Skeletal muscle tissue (tissue), 4 donors: ENCODE data around the gene GRID1. TPM values are rescaled to one million over a fixed set of nuclear protein-coding genes. Genes with fewer than 3 reads are reported as not detected.

Experiments
- H3K27ac ChIP-seq: one replicate; pipeline ENCODE4 v1.7.0; 2013; ENCODE audit warnings: mild to moderate bottlenecking, low read depth, low read length, inconsistent platforms
- H3K27me3 ChIP-seq, 3 donors: one replicate each; pipeline ENCODE4 v1.7.0; 2013; ENCODE audit warnings: low read length in 3 of 3; ENCODE audit not compliant: control insufficient read depth in 3 of 3, insufficient read depth in 3 of 3
- H3K36me3 ChIP-seq, 3 donors: one replicate each; pipeline ENCODE4 v1.7.0; 2013; ENCODE audit warnings: low read length in 3 of 3; ENCODE audit not compliant: control insufficient read depth in 3 of 3, insufficient read depth in 3 of 3
- H3K4me1 ChIP-seq, 3 donors: one replicate each; pipeline ENCODE4 v1.7.0; 2013; ENCODE audit warnings: low read length in 3 of 3, mild to moderate bottlenecking in 3 of 3; ENCODE audit not compliant: control insufficient read depth in 3 of 3, insufficient read depth in 3 of 3
- H3K4me3 ChIP-seq, 3 donors: one replicate each; pipeline ENCODE4 v1.7.0; 2013; ENCODE audit warnings: low read length in 3 of 3
- H3K9ac ChIP-seq, 3 donors: one replicate each; pipeline ENCODE4 v1.7.0; 2013; ENCODE audit warnings: low read length in 3 of 3, mild to moderate bottlenecking in 3 of 3, moderate library complexity in 2 of 3, low read depth in 1 of 3
- H3K9me3 ChIP-seq, 3 donors: one replicate each; pipeline ENCODE4 v1.7.0; 2013; ENCODE audit warnings: low read length in 3 of 3; ENCODE audit not compliant: control insufficient read depth in 3 of 3
- total RNA-seq: library from RNA; depleted of rRNA; stranded (reverse); fragments of >200 nt; gene quantifications from one replicate; pipeline ENCODE4 v1.2.3, GENCODE V29; 2014
- donor health status: Osteomylitis.

Gene GRID1
- total RNA-seq, 1 donor from 2014 or later: 2.1 TPM

DNA sequence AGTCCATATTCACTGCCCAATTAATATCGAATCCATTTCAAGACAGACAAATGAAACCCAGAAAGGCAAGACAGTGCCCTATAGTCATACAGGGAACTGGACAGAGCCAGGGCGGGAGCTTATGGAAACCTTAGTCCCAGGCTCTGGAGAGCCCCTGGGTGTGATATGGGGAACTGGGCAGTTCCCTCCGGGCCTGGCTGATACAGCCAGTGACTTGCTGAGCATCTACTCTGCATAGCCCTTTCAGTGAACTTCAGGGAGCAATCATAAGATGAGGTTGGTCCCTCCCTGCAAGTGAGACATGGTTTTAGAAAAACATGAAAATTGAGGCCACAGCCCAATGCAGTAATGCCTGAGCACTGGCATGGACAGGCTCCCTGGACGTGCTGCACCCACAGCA is 241.9 kb downstream of the GRID1 start:
- Histone ChIP-seq H3K36me3 (no peaks in the 10 kb centered on the region), H3K27ac (no peak overlapping the region), H3K4me1 (no peaks in the 10 kb centered on the region), H3K9ac (no peak overlapping the region), H3K9me3 (no peaks in the 10 kb centered on the region), H3K27me3 (peaks cover 0 to 4% (median 3%) of the 10 kb centered on the region in 3 donors), H3K4me3 (no peak overlapping the region)

DNA sequence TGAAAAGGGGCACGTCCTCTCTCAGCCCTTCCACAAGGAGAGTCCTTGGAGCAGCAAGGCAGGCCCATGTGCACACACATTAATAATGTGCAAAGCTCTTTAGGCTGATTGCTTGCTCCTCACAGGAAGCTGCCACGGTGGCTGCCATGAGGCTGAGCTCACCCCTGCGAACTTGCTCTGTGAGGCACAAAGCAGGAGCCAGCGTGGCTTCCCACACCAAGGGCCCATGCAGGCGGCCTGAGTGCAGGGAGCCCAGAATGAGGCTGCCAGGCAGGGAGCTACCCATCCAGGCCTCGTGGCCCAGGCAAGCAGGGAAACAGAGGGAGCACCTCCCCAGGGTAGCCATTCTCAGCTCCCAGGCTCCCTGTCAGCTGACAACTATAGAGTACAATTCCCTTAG is 242.9 kb downstream of the GRID1 start:
- no peaks in the 10 kb centered on the region for H3K4me1 ChIP-seq
- no peaks in the 10 kb centered on the region for H3K9me3 ChIP-seq
- peaks cover 0 to 4% (median 3%) of the 10 kb centered on the region in 3 donors for H3K27me3 ChIP-seq
- H3K36me3 ChIP-seq: no peaks in the 10 kb centered on the region
- H3K4me3 ChIP-seq: no peak overlapping the region
- no peak overlapping the region for H3K9ac ChIP-seq
- H3K27ac ChIP-seq: no peak overlapping the region

DNA sequence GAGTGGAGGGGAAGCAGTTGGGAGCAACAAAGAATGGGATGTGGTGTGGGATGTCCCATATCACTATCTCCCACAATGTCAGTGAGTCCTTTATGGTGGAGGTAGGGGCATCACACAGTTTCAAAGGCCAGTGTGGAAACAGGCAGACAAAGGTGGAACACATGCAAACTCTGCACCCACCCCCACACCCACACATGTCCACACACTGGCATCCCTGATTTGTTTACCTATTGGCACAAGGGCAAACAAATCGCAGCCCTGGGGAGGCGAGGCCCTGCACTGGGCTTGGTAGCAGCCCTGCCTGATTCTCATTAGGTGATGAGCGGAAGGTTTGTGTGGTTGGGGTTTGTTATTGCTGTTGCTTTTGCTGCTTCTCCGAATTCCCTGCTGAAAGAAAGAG is 243.3 kb downstream of the GRID1 start:
- Histone ChIP-seq H3K27ac (no peak overlapping the region), H3K9ac (no peak overlapping the region), H3K4me1 (no peaks in the 10 kb centered on the region), H3K27me3 (peaks cover 0 to 3% (median 3%) of the 10 kb centered on the region in 3 donors), H3K36me3 (no peaks in the 10 kb centered on the region), H3K9me3 (no peaks in the 10 kb centered on the region), H3K4me3 (no peak overlapping the region)

DNA sequence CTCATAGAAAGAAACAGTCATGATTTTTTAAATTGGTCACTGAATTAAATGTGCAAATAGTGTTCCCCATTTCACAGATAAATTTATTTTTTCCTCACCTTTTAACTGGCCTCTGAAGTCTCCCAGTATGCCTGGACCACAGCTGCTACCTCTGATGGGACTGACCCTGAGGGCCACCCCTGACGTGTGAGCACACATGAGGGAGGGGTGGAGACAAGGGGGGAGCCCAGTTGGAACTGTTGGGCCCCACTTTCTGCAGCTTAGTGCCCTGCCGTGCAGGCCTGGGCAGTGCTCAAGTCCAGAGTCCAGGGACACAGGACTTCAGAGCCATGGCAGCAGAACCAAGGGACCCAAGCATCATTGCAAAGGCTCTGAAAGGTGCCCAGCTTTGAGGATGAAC is 243.9 kb downstream of the GRID1 start:
- Histone ChIP-seq H3K9me3 (no peaks in the 10 kb centered on the region), H3K36me3 (no peaks in the 10 kb centered on the region), H3K4me3 (no peak overlapping the region), H3K4me1 (no peaks in the 10 kb centered on the region), H3K9ac (no peak overlapping the region), H3K27ac (no peak overlapping the region), H3K27me3 (peaks cover 0 to under 1% (median 0%) of the 10 kb centered on the region in 3 donors)

DNA sequence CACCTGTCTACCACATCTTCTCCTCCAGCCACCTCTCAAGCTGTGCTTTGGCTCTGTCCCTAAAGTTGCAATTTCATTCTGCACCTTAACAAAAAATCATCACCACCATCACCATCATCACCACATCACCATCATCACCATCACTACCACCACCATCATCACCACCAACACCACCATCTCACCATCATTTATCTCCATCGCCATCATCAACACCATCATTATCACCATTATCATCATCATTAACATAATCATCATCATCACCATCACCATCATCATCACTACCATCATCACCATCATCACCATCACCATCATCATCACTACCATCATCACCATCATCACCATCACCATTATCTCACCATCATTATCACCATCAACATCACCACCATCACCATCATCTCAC is 245.4 kb downstream of the GRID1 start:
- Histone ChIP-seq H3K27ac (no peak overlapping the region), H3K27me3 (no peaks in the 10 kb centered on the region), H3K36me3 (no peaks in the 10 kb centered on the region), H3K9ac (no peak overlapping the region), H3K4me3 (no peak overlapping the region), H3K4me1 (no peaks in the 10 kb centered on the region), H3K9me3 (no peaks in the 10 kb centered on the region)

DNA sequence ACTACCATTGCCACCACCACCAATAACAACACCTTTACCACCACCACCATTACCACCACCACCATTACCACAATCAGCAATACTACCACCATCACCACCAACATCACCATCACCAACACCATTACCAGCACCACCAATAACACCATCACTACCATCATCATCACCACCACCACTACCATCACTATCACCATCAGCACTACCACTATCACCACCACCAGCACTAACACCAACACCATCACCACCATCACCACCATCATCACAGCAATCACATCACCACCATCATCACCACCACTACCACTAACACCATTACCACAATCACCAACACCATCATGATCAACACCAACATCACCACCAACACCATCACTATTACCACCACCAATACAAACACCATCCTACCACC is 249.5 kb downstream of the GRID1 start:
- Histone ChIP-seq H3K27ac (no peak overlapping the region), H3K9me3 (no peaks in the 10 kb centered on the region), H3K36me3 (no peaks in the 10 kb centered on the region), H3K9ac (no peak overlapping the region), H3K4me3 (no peak overlapping the region), H3K27me3 (peaks cover 0 to 6% (median 5%) of the 10 kb centered on the region in 3 donors), H3K4me1 (no peaks in the 10 kb centered on the region)

DNA sequence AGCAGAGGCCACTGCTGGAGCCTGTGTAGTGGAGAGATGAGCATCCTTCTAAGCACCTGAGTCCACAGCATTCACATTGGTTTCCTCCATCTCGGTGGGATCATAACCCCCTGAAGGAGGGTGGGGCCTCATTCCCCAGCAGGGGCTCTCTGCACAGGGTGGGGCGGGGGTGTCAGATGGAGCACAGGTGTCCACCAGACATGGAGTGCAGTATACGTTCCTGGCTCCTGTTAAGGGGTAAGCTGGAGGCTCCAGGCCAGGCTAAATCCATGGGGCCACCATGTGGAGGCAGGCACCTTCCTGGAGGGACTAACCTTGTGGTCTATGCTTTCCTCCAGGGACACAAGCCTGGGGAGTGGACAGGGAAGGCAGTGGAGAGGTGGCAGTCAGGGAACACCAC is 252.6 kb downstream of the GRID1 start:
- Histone ChIP-seq H3K36me3 (no peaks in the 10 kb centered on the region), H3K9ac (no peak overlapping the region), H3K4me3 (no peak overlapping the region), H3K27ac (no peak overlapping the region), H3K4me1 (no peaks in the 10 kb centered on the region), H3K27me3 (peaks cover 0 to 6% (median 5%) of the 10 kb centered on the region in 3 donors), H3K9me3 (no peaks in the 10 kb centered on the region)

DNA sequence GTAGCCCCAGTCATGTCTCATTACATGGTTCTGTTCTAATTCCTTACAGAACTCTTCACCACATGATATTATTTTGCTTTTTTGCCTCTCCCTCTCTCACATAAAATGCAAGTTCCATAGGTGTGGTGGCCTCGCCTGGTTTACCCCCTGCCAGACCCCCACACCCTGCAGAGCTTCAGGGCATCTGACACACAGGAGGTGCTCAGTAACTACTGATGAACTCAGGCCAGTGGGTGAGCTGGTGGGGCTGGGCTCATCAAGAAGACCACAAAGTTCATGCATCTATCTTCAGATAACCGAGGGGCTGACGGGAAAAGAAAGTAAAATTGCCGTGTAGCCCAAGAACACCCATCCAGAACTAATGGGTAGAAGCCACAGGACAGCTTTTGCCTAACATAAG is 253.1 kb downstream of the GRID1 start:
- H3K36me3 ChIP-seq: no peaks in the 10 kb centered on the region
- no peak overlapping the region for H3K27ac ChIP-seq
- no peaks in the 10 kb centered on the region for H3K9me3 ChIP-seq
- H3K9ac ChIP-seq: no peak overlapping the region
- no peak overlapping the region for H3K4me3 ChIP-seq
- no peaks in the 10 kb centered on the region for H3K4me1 ChIP-seq
- H3K27me3 ChIP-seq: peaks cover 0 to 6% (median 5%) of the 10 kb centered on the region in 3 donors

DNA sequence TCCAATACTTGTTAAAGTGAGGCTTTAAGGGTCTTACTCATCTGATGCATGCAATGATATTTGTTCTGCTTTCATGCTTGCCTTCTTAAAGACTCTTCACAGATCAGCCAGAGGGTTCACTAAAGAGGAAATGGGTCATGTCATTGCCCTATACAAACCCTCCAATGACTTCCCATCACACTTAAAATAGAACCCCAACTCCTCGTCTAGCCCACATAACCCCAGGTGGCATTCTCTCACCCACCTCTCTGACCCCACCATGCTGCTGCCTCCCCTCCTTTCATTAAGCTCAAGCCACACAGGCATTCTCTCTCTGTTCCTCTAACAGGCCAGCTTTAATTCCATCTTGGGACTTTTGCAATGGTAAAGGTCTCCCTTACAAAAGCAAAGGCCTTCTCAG is 253.6 kb downstream of the GRID1 start:
- no peaks in the 10 kb centered on the region for H3K36me3 ChIP-seq
- no peaks in the 10 kb centered on the region for H3K4me1 ChIP-seq
- H3K9ac ChIP-seq: no peak overlapping the region
- H3K4me3 ChIP-seq: no peak overlapping the region
- no peak overlapping the region for H3K27ac ChIP-seq
- H3K27me3 ChIP-seq: peaks cover 0 to 6% (median 5%) of the 10 kb centered on the region in 3 donors
- H3K9me3 ChIP-seq: no peaks in the 10 kb centered on the region

DNA sequence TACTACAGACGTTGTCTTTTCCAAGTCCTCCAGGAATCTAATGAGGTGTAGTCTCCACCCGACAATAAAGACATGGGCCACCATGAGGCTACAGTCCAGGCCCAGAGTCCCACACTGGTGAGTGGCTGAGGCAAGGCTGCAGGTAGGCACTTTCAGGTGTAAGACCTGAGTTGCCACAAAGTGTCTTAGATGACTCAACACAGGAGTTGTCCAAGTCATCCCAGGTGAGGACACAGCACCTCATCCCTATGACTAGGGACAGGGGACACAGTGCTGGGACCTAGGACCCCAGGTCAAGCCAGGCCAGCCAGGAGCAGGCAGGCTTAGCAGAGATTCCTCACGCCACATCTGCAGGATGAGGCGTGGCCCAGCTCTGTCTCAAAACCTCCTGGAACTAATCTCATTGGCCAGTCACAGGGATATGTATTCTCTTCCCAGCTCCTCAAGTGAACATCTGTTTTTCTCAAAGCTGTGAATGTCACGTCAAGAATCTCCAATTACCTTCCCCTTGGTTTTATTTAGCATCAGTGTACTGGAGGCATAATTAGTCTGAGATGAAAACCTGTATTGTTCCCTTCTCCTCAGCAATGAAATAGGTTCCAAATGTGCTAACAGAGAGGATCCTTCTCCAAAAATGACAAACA is 254.6 kb downstream of the GRID1 start:
- Histone ChIP-seq H3K4me3 (no peak overlapping the region), H3K27me3 (peaks cover 0 to 6% (median 5%) of the 10 kb centered on the region in 3 donors), H3K9ac (no peak overlapping the region), H3K9me3 (no peaks in the 10 kb centered on the region), H3K27ac (no peak overlapping the region), H3K36me3 (no peaks in the 10 kb centered on the region), H3K4me1 (no peaks in the 10 kb centered on the region)
